ENCODE measurements around the gene CCDC24.

The CCDC24 gene

GRCh38 chr1:44038876-44039657 lies 47.7 kb downstream of the CCDC24 start:
- FAIRE-seq = no peak
- no peak for DNase-seq (ENCODE audit: low spot score)

DNA sequence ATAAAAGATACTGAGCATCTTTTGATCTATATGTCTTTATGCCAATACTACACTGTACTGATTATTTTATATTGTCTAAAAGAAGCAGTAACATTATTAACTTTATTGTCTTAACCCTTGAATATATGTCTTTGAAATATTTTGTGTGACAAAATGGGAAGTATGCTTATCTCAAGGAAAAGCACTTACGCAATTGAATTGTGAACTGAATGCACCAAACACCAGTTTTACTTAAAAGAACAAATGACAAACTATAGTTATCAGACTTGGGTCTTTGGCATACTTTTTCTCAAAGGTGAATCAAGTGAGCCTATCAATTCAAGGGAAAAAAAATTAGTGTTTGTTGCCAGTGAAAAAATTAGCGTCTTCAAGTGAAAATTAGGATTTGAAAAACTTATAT lies 49.0 kb downstream of the CCDC24 start:
- DNase-seq (ENCODE audit: low spot score) (no peak), FAIRE-seq (no peak)

GRCh38 chr1:44040846-44041245 lies 49.4 kb downstream of the CCDC24 start:
- FAIRE-seq (no peak), DNase-seq (ENCODE audit: low spot score) (no peak)

GRCh38 chr1:44043176-44044070 lies 52.0 kb downstream of the CCDC24 start:
- FAIRE-seq (no peak), DNase-seq (ENCODE audit: low spot score) (no peak)

- FAIRE-seq = no peak
- no peak for DNase-seq (ENCODE audit: low spot score)
Measured at GRCh38 chr1:44044071-44044801, 52.8 kb downstream of the CCDC24 start.

GRCh38 chr1:44045064-44045463 lies 53.7 kb downstream of the CCDC24 start:
- no peak for FAIRE-seq
- no peak for DNase-seq (ENCODE audit: low spot score)

Data from urothelium cell line (cell line).